Endothelial cell of umbilical vein (primary cell): ENCODE results near the gene TGFBR3. TPM values are rescaled to one million over a fixed set of nuclear protein-coding genes. Genes with fewer than 3 reads are reported as not detected.

ENCODE experiments used
- BruUV-seq: library from RNA; stranded (reverse); fragments of 400-500 nt; replicated peaks from 2 replicates; lab custom pipeline; 2021; lab: Mats Ljungman, UMichigan
- CTCF ChIA-PET: fragments of 300-600, 350-600 bp; sonication (Branson Sonifier 250); formaldehyde crosslinking; loops from one replicate; lab custom pipeline; 2021; ENCODE audit warnings: antibody characterized with exemption, inconsistent platforms; lab: Charles Lee
- POLR2A ChIA-PET: fragments of 300-600, 350-600 bp; sonication (Branson Sonifier 250); formaldehyde crosslinking; loops from one replicate; lab custom pipeline; 2021; ENCODE audit warnings: antibody characterized with exemption, inconsistent platforms; lab: Charles Lee
- DNase-seq: peaks from one replicate; pipeline ENCODE4 v3.0.0-alpha.2; 2011; ENCODE audit warnings: low read depth, low spot score
- FAIRE-seq: peaks from 2 replicates; lab custom pipeline; 2011; peaks lifted over from hg19 to GRCh38; lab: Jason Lieb, UNC
- H2AFZ ChIP-seq: 2 replicates; pipeline ENCODE4 v1.6.0; 2012; ENCODE audit warnings: low read depth, low read length, control low read depth, inconsistent platforms
- H3K27ac ChIP-seq: 2 replicates; pipeline ENCODE4 v1.5.1; 2011; ENCODE audit warnings: low read depth, mild to moderate bottlenecking, control low read depth, low read length, moderate library complexity; ENCODE audit not compliant: insufficient read depth
- H3K27me3 ChIP-seq, 2 experiments: 2 replicates each; pipeline versions ENCODE4 v1.6.0 to v1.6.1; 2011; ENCODE audit warnings: low read length in 2 of 2, mixed read lengths in 1 of 2; ENCODE audit not compliant: control insufficient read depth in 2 of 2, insufficient read depth in 2 of 2
- H3K36me3 ChIP-seq, 2 experiments: 2 replicates in 1 of 2; 3 replicates in 1 of 2; pipeline ENCODE4 v1.5.1; 2011; ENCODE audit warnings: low read length in 2 of 2, mild to moderate bottlenecking in 1 of 2, moderate library complexity in 1 of 2; ENCODE audit not compliant: control insufficient read depth in 2 of 2, insufficient read depth in 2 of 2; ENCODE audit errors: extremely low read depth in 1 of 2
- H3K4me1 ChIP-seq: 3 replicates; pipeline ENCODE4 v1.5.1; 2011; ENCODE audit warnings: mild to moderate bottlenecking, low read length; ENCODE audit not compliant: control insufficient read depth, insufficient read depth; ENCODE audit errors: extremely low read depth
- H3K4me2 ChIP-seq: 2 replicates; pipeline ENCODE4 v1.6.1; 2011; ENCODE audit warnings: low read length, control low read depth, mixed read lengths; ENCODE audit not compliant: insufficient read depth
- H3K4me3 ChIP-seq, 3 experiments: fragments of 200-600 bp in 1 of 3; sonication (generic), shearing (Covaris generic) in 1 of 3; replicated peaks in 1 of 3; 2 replicates each; pipeline ENCODE4 v1.5.1; 2011 to 2016; ENCODE audit warnings: control low read depth in 3 of 3, low read length in 3 of 3, mild to moderate bottlenecking in 2 of 3, inconsistent platforms in 1 of 3, low read depth in 1 of 3, moderate library complexity in 1 of 3; ENCODE audit not compliant: insufficient read depth in 1 of 3
- H3K79me2 ChIP-seq: 2 replicates; pipeline ENCODE4 v1.6.0; 2012; ENCODE audit warnings: low read length, inconsistent platforms; ENCODE audit not compliant: control insufficient read depth, insufficient read depth
- H3K9ac ChIP-seq: replicated peaks from 2 replicates; pipeline ENCODE3; 2011; ENCODE audit warnings: low read length, control low read depth; ENCODE audit not compliant: insufficient read depth; ENCODE audit errors: extremely low read depth
- H3K9me1 ChIP-seq: replicated peaks from 3 replicates; pipeline ENCODE4 v1.6.0; 2011; ENCODE audit warnings: mild to moderate bottlenecking, low read length; ENCODE audit not compliant: control insufficient read depth, insufficient read depth; ENCODE audit errors: extremely low read depth
- H3K9me3 ChIP-seq: replicated peaks from 2 replicates; pipeline ENCODE4 v1.5.1; 2012; ENCODE audit warnings: low read length, inconsistent platforms; ENCODE audit not compliant: control insufficient read depth, insufficient read depth
- H4K20me1 ChIP-seq: replicated peaks from 2 replicates; pipeline ENCODE3; 2011; ENCODE audit warnings: mild to moderate bottlenecking, low read length; ENCODE audit not compliant: control insufficient read depth, insufficient read depth; ENCODE audit errors: extremely low read depth
- CTCF ChIP-seq, 2 donors: IDR thresholded peaks; 1 replicate in 1 of 2; 2 replicates in 1 of 2; pipeline ENCODE4 v1.5.1; 2011; ENCODE audit warnings: low read length in 2 of 2, mild to moderate bottlenecking in 2 of 2, moderate library complexity in 2 of 2, control low read depth in 1 of 2, inconsistent platforms in 1 of 2, low read depth in 1 of 2; ENCODE audit not compliant: insufficient read depth in 1 of 2; ENCODE audit errors: extremely low read depth in 1 of 2
- EZH2 ChIP-seq: IDR thresholded peaks from 2 replicates; pipeline ENCODE4 v1.6.1; 2012; ENCODE audit warnings: borderline replicate concordance, low read depth, mild to moderate bottlenecking, moderate library complexity, low read length, inconsistent platforms; ENCODE audit not compliant: severe bottlenecking
- FOS ChIP-seq: IDR thresholded peaks from 2 replicates; pipeline ENCODE4 v1.6.1; 2011; ENCODE audit warnings: mild to moderate bottlenecking, low read length, moderate library complexity, borderline replicate concordance; ENCODE audit not compliant: insufficient read depth
- GATA2 ChIP-seq: IDR thresholded peaks from 2 replicates; pipeline ENCODE4 v1.7.0; 2011; ENCODE audit warnings: low read depth, mild to moderate bottlenecking, moderate library complexity, mixed read lengths, low read length; ENCODE audit not compliant: insufficient read length, insufficient read depth
- JUN ChIP-seq: IDR thresholded peaks from 2 replicates; pipeline ENCODE4 v1.6.1; 2011; ENCODE audit warnings: borderline replicate concordance, low read depth; ENCODE audit not compliant: insufficient read length, insufficient read depth
- MAX ChIP-seq: IDR thresholded peaks from 2 replicates; pipeline ENCODE4 v1.6.1; 2011; ENCODE audit not compliant: insufficient read depth, insufficient read length
- MYC ChIP-seq: IDR thresholded peaks from one replicate; pipeline ENCODE4 v1.6.1; 2011; ENCODE audit warnings: mild to moderate bottlenecking, low read depth, low read length
- POLR2A ChIP-seq: IDR thresholded peaks from 2 replicates; pipeline ENCODE4 v1.6.1; 2012; ENCODE audit warnings: low read depth, mild to moderate bottlenecking, control low read depth, low read length
- POLR2AphosphoS5 ChIP-seq: IDR thresholded peaks from 2 replicates; pipeline ENCODE4 v1.6.1; 2012; ENCODE audit warnings: low read depth, mild to moderate bottlenecking, control low read depth, low read length, moderate library complexity; ENCODE audit not compliant: insufficient read depth
- dilution Hi-C: fragments of 300-500 bp; cut with MboI; formaldehyde crosslinking; loops from one replicate; pipeline ENCODE4 v1.15.0; 2019; ENCODE audit warnings: low sequenced_read_pairs; ENCODE audit not compliant: extremely low pct_ligation_motif_present
- intact Hi-C: fragments of 100-400 bp; cut with micrococcal nuclease; formaldehyde crosslinking; loops from one replicate; pipeline ENCODE4 v1.10.0; 2022
- polyA plus RNA-seq, 4 experiments: library from polyadenylated mRNA; depleted of rRNA in 3 of 4; stranded (reverse) in 3 of 4; unstranded in 1 of 4; fragments of >200 nt; gene quantifications; 2 replicates each; pipeline versions ENCODE4 v1.2.1 to v1.2.3, GENCODE V29; 2011 to 2012; ENCODE audit warnings: missing spikeins in 1 of 4
- total RNA-seq: library from RNA; stranded (reverse); gene quantifications from 2 replicates; pipeline ENCODE4 v1.2.3, GENCODE V29; 2021

The TGFBR3 gene
- total and polyA plus RNA-seq, 2 donors (not counting 3 experiments of a cell fraction or from before 2014, with no cell fraction given) = 8.0 to 13.4 TPM

GRCh38 chr1:91916046-91916445 lies 30.1 kb upstream of the TGFBR3 start:
- intact Hi-C loops (no loop called here), dilution Hi-C loops (no loop called here)
- FAIRE-seq (no peak), DNase-seq (no peak)
- TF ChIP-seq FOS = no peak
- no peak for TF ChIP-seq MAX
- no peak for TF ChIP-seq POLR2A
- no peak for TF ChIP-seq JUN
- no peak for TF ChIP-seq CTCF (IDR thresholded peaks at IDR 0.05; ENCODE audit: extremely low read depth in 1 of 2, insufficient read depth in 1 of 2, low read depth in 1 of 2, low read length in 2 of 2)
- no peak for TF ChIP-seq EZH2
- no peak for TF ChIP-seq POLR2AphosphoS5
- no peak for TF ChIP-seq MYC
- TF ChIP-seq GATA2 = no peak
- no peak overlapping the region for H3K27ac ChIP-seq
- H3K36me3 ChIP-seq = no peaks in the 10 kb centered on the region
- H3K9ac ChIP-seq = no peak overlapping the region
- no TSS peak for BruUV-seq
- ChIA-PET POLR2A (no interaction called here), CTCF (no interaction called here)
- H3K9me1 ChIP-seq = no peaks in the 10 kb centered on the region
- H3K79me2 ChIP-seq = no peaks in the 10 kb centered on the region
- no peak overlapping the region for H2AFZ ChIP-seq
- no peak overlapping the region for H3K4me2 ChIP-seq
- peaks cover 23% of the 10 kb centered on the region for H3K4me1 ChIP-seq
- no peak overlapping the region for H3K4me3 ChIP-seq
- no peaks in the 10 kb centered on the region for H3K27me3 ChIP-seq
- no peaks in the 10 kb centered on the region for H3K9me3 ChIP-seq
- no peaks in the 10 kb centered on the region for H4K20me1 ChIP-seq
